ENCODE measurements around the gene KRTAP10-2.

The KRTAP10-2 gene

GRCh38 chr21:44540741-44541288, 10.5 kb downstream of the KRTAP10-2 start:
- FAIRE-seq = no peak
- no peak for DNase-seq (ENCODE audit: low spot score)

- FAIRE-seq (no peak), DNase-seq (ENCODE audit: low spot score) (no peak)
Observed at GRCh38 chr21:44539991-44540666, 11.2 kb downstream of the KRTAP10-2 start, which contains the start of gene KRTAP10-1. Gene KRTAP10-1 (minus strand): TSS chr21:44540195. CDS start chr21:44540150, 45 bp downstream.

GRCh38 chr21:44539046-44539445, 12.3 kb downstream of the KRTAP10-2 start:
- DNase-seq (ENCODE audit: low spot score) (no peak), FAIRE-seq (no peak)

GRCh38 chr21:44537930-44538911, 13.1 kb downstream of the KRTAP10-2 start:
- no peak for DNase-seq (ENCODE audit: low spot score)
- FAIRE-seq = no peak

- DNase-seq (ENCODE audit: low spot score) = no peak
- no peak for FAIRE-seq
Observed at GRCh38 chr21:44535963-44536362, 15.3 kb downstream of the KRTAP10-2 start.

- FAIRE-seq (no peak), DNase-seq (ENCODE audit: low spot score) (no peak)
Observed at GRCh38 chr21:44534688-44535087, 16.6 kb downstream of the KRTAP10-2 start.

- DNase-seq (ENCODE audit: low spot score) = no peak
Observed at GRCh38 chr21:44533891-44534627, 17.2 kb downstream of the KRTAP10-2 start.

GRCh38 chr21:44533121-44533890, 18.0 kb downstream of the KRTAP10-2 start:
- no peak for DNase-seq (ENCODE audit: low spot score)
- no peak for FAIRE-seq

More at GRCh38 chr21:44533891-44534627, 17.2 kb downstream of the KRTAP10-2 start:
- no peak for FAIRE-seq

- FAIRE-seq = no peak
- no peak for DNase-seq (ENCODE audit: low spot score)
Observed at GRCh38 chr21:44532712-44533111, 18.6 kb downstream of the KRTAP10-2 start.

GRCh38 chr21:44531606-44532564, 19.4 kb downstream of the KRTAP10-2 start:
- no peak for FAIRE-seq

GRCh38 chr21:44530903-44531605, 20.3 kb downstream of the KRTAP10-2 start:
- no peak for FAIRE-seq
- DNase-seq (ENCODE audit: low spot score) = no peak

More at GRCh38 chr21:44531606-44532564, 19.4 kb downstream of the KRTAP10-2 start:
- DNase-seq (ENCODE audit: low spot score) = no peak

- DNase-seq (ENCODE audit: low spot score) (no peak), FAIRE-seq (peak; percentile 66)
Observed at GRCh38 chr21:44530221-44530902, 20.9 kb downstream of the KRTAP10-2 start.

GRCh38 chr21:44529503-44530125, 21.7 kb downstream of the KRTAP10-2 start:
- FAIRE-seq (no peak), DNase-seq (ENCODE audit: low spot score) (no peak)

GRCh38 chr21:44529011-44529421, 22.3 kb downstream of the KRTAP10-2 start:
- FAIRE-seq (no peak), DNase-seq (ENCODE audit: low spot score) (no peak)

GRCh38 chr21:44528634-44528995, 22.7 kb downstream of the KRTAP10-2 start:
- DNase-seq (ENCODE audit: low spot score) (no peak), FAIRE-seq (no peak)

GRCh38 chr21:44527983-44528633, 23.2 kb downstream of the KRTAP10-2 start:
- FAIRE-seq = no peak
- DNase-seq (ENCODE audit: low spot score) = no peak

Data from urothelium cell line (cell line).